Measurements from ENCODE around the gene HPSE2. TPM values are rescaled to one million over a fixed set of nuclear protein-coding genes. Genes with fewer than 3 reads are reported as not detected.

Gene HPSE2
- total and polyA plus RNA-seq, 5 experiments from 2014 or later: 0.07 TPM; not detected in 4

DNA sequence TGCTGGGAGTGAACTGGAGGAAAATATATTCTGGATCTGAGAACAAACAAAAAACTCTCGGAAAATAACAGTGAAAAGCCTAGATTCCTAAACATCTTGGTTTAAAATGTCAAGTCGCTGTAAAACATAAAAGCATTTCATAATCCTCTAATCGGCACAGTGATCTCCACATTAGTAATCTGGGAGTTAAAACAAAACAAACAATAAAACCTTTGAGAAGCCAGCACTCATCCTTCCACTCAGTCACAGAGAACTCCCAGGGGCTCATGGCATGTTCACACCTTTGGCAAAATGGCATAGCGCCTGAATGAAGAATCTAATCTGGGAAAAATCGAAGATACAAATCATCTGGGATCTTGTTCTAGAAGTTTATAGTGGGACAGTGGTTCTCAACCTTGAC lies 764.8 kb downstream of the HPSE2 start:
- H3K36me3 Mint-ChIP-seq: no peaks in the 10 kb centered on the region
- H3K27me3 Mint-ChIP-seq: peaks cover 0 to 7% (median 4%) of the 10 kb centered on the region in 5 donors
- H3K4me1 Mint-ChIP-seq: peaks cover 0 to 9% (median 9%) of the 10 kb centered on the region in 4 donors
- POLR2A ChIA-PET: no interaction called here
- no peak for ATAC-seq
- no peak overlapping the region for H3K4me3 Mint-ChIP-seq
- no peak for DNase-seq
- no peak overlapping the region for H3K27ac Mint-ChIP-seq
- no peaks in the 10 kb centered on the region for H3K9me3 Mint-ChIP-seq

DNA sequence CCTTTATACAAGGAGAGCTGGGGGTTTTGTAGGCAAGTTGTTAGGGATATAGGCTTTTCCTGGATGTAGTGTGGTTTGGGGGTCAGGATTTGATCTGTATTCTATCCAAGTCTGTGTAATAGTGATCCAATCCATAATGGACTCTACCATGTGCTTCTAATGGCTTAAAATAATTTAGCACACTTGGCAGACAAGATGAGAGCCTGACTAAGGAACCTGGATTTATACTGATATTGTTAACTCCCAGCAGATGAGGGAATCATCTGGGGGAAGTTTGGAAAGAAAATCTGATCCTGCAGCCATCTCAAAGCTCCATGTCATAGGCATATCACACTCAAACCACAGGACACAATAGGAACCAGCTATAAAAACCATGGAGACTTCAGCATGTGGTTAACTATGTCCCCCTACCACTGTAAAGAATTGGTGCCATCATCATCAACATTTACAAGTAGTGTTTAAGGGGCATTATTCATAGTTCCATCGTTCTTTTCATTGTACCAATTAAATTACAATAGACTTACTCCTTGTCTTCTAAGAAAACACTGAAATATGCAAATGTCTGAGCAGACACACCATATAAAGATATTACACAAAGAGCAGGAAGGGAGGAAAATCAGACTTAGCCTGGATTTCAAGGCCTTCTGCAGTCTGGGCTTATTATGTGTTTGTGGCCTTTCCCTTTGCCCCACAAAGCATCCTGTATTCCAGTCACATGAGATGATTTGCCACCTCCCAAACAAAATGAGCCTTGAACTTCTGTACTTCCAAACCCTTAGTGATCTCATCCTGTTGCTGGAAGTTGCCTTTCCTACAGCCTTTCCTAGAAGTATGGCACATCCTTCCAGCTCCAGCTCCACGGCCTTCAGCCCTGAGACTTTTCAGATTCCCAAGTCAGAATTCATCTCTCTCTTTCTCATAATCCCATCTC lies 766.4 kb downstream of the HPSE2 start:
- POLR2A ChIA-PET: no interaction called here
- H3K27ac Mint-ChIP-seq: no peak overlapping the region
- peak overlapping the region in 5 of 10 donors; percentile 67 to 95 (median 80) for H3K4me3 Mint-ChIP-seq
- ATAC-seq (no peak), DNase-seq (no peak)
- no peaks in the 10 kb centered on the region for H3K36me3 Mint-ChIP-seq
- peaks cover 0 to 5% (median 4%) of the 10 kb centered on the region in 5 donors for H3K27me3 Mint-ChIP-seq
- peaks cover 0 to 9% (median 9%) of the 10 kb centered on the region in 4 donors for H3K4me1 Mint-ChIP-seq
- H3K9me3 Mint-ChIP-seq: no peaks in the 10 kb centered on the region

DNA sequence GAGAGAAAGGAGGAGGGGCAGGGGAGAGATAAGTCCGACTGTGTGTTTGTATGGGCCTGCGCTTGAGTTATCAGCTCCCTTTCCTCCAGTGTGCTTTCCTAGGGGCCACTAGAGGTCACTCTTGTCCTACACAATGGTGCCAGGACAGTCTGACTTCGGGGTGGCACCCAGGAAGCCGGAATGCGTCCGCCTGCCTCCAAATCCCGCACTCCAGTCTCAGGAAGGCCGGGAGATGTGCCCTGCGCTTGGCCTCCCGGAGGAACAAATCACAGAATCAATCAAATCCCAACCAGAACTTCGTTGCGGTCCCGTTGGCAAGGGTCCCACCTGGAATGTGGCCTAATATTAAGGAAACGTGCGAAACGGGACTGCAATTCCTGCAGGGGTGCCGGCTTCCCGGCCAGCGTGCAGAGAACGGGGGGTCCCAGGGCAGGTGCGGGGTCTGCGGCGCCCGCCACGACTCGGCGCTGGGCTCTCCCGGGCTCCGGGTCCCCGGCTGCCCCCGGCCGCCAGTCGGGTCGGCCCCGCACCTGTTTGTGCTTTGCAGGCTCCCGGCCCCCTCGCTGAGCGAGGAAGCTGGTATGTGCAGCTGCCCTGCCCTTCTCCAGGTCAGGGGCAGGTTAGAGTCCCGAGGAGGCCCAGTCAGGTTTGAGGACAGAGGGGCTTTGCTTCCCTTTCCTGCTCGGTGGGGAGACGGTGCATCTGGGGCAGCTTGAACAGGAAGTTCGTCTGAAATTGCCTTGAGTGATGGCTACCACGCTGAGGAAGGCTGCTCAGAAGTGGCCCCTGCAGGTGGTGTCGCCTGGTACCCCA lies 767.9 kb downstream of the HPSE2 start:
- POLR2A ChIA-PET: interaction anchor here (0.6 to 1.1 kb wide), 2 partner anchors 23 to 52 kb away, joined by 3 read pairs; partner anchors contain the start of gene PYROXD2
- ATAC-seq: peak; percentile 93 to 97
- H3K4me3 Mint-ChIP-seq: peak overlapping the region; percentile 95 to 100 (median 98)
- DNase-seq: peak; percentile 20 to 85 (median 62)
- H3K9me3 Mint-ChIP-seq: no peaks in the 10 kb centered on the region
- no peaks in the 10 kb centered on the region for H3K36me3 Mint-ChIP-seq
- H3K27ac Mint-ChIP-seq: peak overlapping the region; percentile 73 to 98 (median 94)
- H3K4me1 Mint-ChIP-seq: peaks cover 0 to 9% (median 9%) of the 10 kb centered on the region in 4 donors
- H3K27me3 Mint-ChIP-seq: peaks cover 4 to 13% (median 9%) of the 10 kb centered on the region in 5 donors

DNA sequence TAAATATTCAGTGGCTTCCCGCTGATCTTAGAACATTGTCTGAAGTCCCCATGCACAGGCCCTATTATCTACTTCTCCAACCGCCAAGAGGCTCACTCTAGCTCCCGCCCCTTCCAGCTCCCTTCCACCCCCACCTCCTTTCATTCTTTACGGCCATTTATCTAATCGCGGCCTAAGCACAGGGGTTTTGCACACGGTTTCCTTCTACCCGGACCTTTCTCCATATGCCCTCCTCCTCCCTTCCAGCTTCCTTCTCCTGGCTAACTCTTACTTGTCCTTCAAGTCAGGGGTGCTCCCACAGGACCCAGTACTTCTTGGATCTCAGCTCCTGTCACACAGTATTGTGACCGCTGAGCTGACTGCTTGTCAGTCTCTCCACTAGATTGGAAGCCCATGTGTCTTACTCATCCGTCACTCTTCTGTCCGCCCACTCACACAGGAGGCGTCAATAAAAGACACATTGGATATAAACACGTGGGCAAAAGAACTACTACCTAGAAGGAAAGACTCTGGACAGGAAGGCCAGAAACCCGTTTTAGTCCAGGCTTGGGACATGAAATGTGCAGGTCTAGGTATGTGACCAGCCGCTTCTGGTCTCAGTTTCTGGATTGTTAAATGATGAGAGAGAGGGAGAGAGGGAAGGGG lies 768.7 kb downstream of the HPSE2 start:
- Mint-ChIP-seq H3K36me3 (no peaks in the 10 kb centered on the region), H3K27ac (peak overlapping the region in 7 of 10 donors; percentile 73 to 98 (median 95)), H3K27me3 (peaks cover 4 to 16% (median 12%) of the 10 kb centered on the region in 5 donors), H3K4me1 (peaks cover 0 to 9% (median 9%) of the 10 kb centered on the region in 4 donors), H3K9me3 (no peaks in the 10 kb centered on the region), H3K4me3 (peak overlapping the region; percentile 95 to 100 (median 98))
- POLR2A ChIA-PET: interaction anchor here (0.6 to 1.1 kb wide), 2 partner anchors 22 to 52 kb away, joined by 3 read pairs; partner anchors contain the start of gene PYROXD2
- no peak for ATAC-seq
- no peak for DNase-seq

DNA sequence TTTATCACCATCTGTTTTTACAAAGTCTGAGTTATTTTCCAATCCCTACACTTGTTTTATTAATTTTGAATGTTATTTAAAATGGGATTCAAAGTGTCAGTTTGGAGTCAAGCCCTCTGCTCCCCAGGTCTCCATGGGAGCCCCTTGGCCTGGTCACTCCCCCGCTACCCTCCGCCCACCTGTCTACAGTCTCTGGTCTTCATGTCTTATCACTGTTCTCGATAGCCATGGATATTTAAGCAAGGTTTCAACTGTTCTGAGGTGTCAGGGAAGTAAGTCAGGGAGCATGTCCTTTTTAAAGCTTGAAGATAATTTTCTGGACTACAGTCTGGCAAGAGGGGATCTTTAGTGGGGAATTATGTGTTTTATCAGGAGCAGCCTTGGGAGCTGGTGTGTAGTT lies 769.8 kb downstream of the HPSE2 start:
- DNase-seq (no peak), ATAC-seq (no peak)
- H3K9me3 Mint-ChIP-seq: no peaks in the 10 kb centered on the region
- H3K27ac Mint-ChIP-seq: no peak overlapping the region
- H3K4me3 Mint-ChIP-seq: no peak overlapping the region
- peaks cover 3 to 16% (median 12%) of the 10 kb centered on the region in 5 donors for H3K27me3 Mint-ChIP-seq
- POLR2A ChIA-PET: no interaction called here
- no peaks in the 10 kb centered on the region for H3K36me3 Mint-ChIP-seq
- peaks cover 0 to 9% (median 9%) of the 10 kb centered on the region in 4 donors for H3K4me1 Mint-ChIP-seq

DNA sequence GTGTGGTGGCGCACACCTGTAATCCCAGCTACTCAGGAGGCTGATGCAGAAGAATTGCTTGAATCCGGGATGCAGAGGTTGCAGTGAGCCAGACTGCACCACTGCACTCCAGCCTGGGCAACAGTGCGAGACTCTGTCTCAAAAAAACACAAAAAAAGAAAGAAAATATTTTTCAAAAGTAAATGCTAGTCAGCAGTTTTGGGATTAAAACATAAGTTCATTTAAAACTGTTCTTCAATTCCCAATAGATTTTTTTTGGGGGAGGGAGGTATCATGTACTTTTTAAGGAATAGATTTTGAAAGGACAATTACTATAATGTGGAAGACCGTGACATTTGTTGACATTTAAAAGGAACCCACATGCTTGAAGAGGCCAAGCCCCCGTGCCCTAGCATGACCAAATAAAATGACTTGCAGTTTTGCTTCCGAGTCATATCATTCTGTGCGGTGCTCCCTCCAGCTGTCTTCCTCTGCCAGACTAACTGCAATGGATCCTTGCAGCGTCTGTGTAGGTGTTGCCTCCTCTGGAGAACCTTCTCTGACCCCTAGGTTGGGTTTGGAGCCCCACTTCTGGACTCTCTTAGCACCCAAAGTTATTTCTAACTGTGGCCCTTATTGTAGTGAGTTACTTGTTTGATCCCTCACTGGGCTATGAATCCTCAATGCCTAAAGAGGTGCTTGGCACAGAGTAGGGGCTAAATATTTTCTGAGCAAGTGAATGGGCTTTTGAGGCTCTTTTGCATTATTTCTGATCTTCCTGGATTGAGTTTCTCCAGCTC lies 771.5 kb downstream of the HPSE2 start:
- Mint-ChIP-seq H3K27ac (no peak overlapping the region), H3K4me1 (peaks cover 0 to 9% (median 9%) of the 10 kb centered on the region in 4 donors), H3K27me3 (peaks cover 0 to 15% (median 12%) of the 10 kb centered on the region in 5 donors), H3K36me3 (no peaks in the 10 kb centered on the region), H3K9me3 (no peaks in the 10 kb centered on the region), H3K4me3 (no peak overlapping the region)
- ATAC-seq (no peak), DNase-seq (no peak)
- POLR2A ChIA-PET: no interaction called here

DNA sequence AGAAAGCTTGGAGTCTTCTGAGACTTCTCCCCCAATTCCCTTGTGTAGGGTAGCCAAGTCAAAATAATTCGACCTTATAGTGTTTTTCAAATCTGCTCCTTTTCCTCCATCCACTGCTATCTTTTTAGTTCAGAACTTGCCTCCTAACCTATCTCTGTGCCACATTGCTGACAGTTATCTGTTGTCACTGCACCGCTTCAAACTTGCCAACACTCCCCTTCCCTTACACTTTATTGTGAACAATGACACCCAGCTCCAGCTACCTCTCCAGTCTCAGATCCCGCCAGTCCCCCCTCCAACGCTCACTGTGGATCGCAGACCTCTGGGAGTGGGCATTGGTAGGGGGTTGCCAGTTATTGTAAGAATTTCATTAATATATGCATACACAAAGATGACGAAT lies 772.6 kb downstream of the HPSE2 start:
- peaks cover 3 to 27% (median 15%) of the 10 kb centered on the region in 5 donors for H3K27me3 Mint-ChIP-seq
- no peak for DNase-seq
- H3K36me3 Mint-ChIP-seq: no peaks in the 10 kb centered on the region
- POLR2A ChIA-PET: no interaction called here
- H3K4me1 Mint-ChIP-seq: peaks cover 0 to 8% (median 4%) of the 10 kb centered on the region in 4 donors
- ATAC-seq: no peak
- H3K4me3 Mint-ChIP-seq: no peak overlapping the region
- H3K27ac Mint-ChIP-seq: no peak overlapping the region
- H3K9me3 Mint-ChIP-seq: no peaks in the 10 kb centered on the region

DNA sequence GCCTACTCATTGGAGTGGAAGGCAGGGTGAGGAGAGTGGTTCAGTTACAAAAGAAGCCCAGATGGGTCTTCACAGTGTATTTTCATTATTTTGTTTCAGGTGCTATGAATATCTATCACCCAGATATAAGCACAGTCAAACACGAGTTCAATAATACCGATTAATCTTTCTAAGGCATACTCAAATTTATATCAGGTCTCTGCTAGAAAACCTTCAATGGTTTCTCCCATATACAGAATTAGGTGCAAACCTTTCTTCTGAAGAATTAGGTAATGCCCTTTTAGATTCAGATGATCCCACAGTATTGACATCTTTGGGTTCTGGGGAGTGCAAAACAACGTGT lies 774.2 kb downstream of the HPSE2 start:
- Mint-ChIP-seq H3K27ac (no peak overlapping the region), H3K4me1 (no peaks in the 10 kb centered on the region), H3K9me3 (no peaks in the 10 kb centered on the region), H3K27me3 (peaks cover 5 to 34% (median 19%) of the 10 kb centered on the region in 5 donors), H3K4me3 (no peak overlapping the region), H3K36me3 (no peaks in the 10 kb centered on the region)
- DNase-seq: no peak
- ATAC-seq: no peak
- POLR2A ChIA-PET: no interaction called here

DNA sequence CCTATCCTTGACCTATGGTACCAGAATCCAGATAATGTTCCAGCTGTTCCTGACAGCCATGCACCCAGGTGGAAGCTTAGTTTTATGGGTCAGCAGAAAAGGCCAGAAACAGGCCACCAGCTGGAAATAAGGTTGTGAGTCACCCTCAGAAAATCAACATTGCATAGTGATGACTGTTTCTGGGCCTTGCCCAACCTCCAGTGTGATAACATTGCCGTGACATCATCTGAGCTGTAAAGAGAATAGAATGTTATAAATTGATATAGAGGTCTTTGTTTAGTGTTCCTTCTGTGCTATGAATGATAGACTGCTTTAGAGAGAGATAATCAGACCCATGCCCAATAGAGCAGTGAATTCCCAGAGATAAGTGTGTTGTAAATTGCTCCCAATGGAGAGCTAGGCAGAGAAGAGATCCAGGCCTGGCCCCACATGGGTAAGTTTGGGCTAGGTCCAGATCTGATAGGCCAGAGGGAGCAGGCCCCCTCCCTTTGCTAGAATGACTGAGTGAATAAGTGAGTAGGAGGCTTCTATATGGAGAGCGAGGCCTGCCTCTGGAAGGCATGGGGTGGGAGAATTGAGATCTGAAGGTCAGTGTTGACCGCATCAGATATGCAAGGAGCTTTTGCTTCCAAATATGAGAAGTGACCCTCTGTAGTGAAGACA lies 774.7 kb downstream of the HPSE2 start:
- H3K4me3 Mint-ChIP-seq: no peak overlapping the region
- no peaks in the 10 kb centered on the region for H3K4me1 Mint-ChIP-seq
- DNase-seq (no peak), ATAC-seq (no peak)
- H3K27ac Mint-ChIP-seq: no peak overlapping the region
- no peaks in the 10 kb centered on the region for H3K36me3 Mint-ChIP-seq
- peaks cover 5 to 34% (median 19%) of the 10 kb centered on the region in 5 donors for H3K27me3 Mint-ChIP-seq
- no peaks in the 10 kb centered on the region for H3K9me3 Mint-ChIP-seq
- POLR2A ChIA-PET: no interaction called here

DNA sequence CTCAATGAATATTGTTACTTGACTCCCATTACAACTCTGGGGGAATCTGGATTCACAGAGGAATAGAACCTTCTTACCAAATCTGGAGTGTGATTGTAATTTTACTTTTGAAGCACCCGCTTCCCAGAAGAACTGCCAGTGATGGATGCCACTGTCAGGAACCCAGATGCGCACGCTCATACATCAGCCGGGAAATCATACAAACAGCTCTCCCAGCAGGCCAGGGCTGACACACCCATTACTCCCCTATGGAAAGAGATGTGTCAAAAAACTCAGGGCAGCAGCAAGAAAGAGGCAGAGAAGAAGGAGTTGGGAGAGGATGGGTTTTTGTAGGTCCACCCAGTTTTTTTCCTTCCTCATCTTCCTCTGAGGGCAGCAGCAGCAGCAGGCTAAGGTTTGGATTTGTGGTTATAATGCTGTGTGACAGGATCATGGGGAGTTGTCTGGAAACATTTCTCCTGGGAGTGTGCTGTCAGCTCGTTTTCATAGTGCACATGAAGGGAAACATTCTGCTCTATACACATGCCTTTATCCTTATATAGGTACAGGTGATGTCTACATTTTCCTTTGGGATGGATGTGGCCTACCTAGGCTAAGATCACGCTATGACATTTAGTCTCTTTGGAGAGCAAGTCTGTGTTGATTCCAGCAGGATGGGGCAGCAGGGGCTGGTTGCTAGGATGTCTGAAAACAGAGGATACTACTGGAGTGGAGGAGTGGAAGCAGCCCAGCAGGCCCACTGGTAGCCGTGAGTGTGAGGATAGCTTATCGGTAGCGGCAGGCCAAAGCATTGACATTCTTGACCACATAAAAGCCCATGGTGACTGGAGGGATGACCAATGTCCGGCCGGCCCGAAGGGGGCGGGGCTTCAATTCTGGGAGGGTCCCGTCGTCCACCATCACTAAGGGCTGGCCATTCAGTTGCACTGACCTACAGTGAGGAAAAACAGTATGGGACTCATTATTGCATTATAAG lies 776.6 kb downstream of the HPSE2 start:
- Mint-ChIP-seq H3K4me3 (peak overlapping the region in 1 of 10 donors; percentile 52), H3K27ac (no peak overlapping the region), H3K4me1 (no peaks in the 10 kb centered on the region), H3K27me3 (peaks cover 5 to 34% (median 21%) of the 10 kb centered on the region in 5 donors), H3K9me3 (no peaks in the 10 kb centered on the region), H3K36me3 (no peaks in the 10 kb centered on the region)
- DNase-seq (no peak), ATAC-seq (no peak)
- POLR2A ChIA-PET: no interaction called here

DNA sequence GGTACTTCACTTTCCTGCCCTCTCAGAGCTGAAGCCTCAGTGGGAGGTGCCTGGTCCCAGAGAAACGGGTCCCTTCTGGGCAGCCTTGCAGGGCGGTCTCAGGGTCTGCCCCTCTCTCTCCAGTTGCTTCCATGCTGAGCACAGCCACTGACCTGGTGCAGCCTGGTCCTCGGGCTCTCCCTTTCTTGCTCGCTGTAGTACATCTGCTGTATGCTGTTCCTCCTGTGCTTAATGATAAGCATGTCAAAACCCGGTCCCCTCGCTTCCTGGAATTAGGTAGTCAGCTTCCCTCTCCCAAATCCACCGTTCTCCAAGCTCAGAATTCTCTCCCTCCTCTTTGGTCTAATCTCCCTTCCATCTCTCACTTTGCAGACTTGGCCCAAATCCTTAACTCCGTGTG lies 777.9 kb downstream of the HPSE2 start:
- no peak overlapping the region for H3K27ac Mint-ChIP-seq
- ATAC-seq (no peak), DNase-seq (no peak)
- H3K9me3 Mint-ChIP-seq: no peaks in the 10 kb centered on the region
- no peaks in the 10 kb centered on the region for H3K4me1 Mint-ChIP-seq
- POLR2A ChIA-PET: no interaction called here
- H3K4me3 Mint-ChIP-seq: no peak overlapping the region
- H3K36me3 Mint-ChIP-seq: no peaks in the 10 kb centered on the region
- peaks cover 7 to 26% (median 15%) of the 10 kb centered on the region in 5 donors for H3K27me3 Mint-ChIP-seq
